CD4-positive, alpha-beta T cell treated with Interleukin-17A for 1 hour (primary cell): ENCODE results near the gene CXXC5.

ENCODE experiments used
- DNase-seq: peaks from one replicate; pipeline ENCODE4 v3.0.0-alpha.2; 2020

The CXXC5 gene

DNA sequence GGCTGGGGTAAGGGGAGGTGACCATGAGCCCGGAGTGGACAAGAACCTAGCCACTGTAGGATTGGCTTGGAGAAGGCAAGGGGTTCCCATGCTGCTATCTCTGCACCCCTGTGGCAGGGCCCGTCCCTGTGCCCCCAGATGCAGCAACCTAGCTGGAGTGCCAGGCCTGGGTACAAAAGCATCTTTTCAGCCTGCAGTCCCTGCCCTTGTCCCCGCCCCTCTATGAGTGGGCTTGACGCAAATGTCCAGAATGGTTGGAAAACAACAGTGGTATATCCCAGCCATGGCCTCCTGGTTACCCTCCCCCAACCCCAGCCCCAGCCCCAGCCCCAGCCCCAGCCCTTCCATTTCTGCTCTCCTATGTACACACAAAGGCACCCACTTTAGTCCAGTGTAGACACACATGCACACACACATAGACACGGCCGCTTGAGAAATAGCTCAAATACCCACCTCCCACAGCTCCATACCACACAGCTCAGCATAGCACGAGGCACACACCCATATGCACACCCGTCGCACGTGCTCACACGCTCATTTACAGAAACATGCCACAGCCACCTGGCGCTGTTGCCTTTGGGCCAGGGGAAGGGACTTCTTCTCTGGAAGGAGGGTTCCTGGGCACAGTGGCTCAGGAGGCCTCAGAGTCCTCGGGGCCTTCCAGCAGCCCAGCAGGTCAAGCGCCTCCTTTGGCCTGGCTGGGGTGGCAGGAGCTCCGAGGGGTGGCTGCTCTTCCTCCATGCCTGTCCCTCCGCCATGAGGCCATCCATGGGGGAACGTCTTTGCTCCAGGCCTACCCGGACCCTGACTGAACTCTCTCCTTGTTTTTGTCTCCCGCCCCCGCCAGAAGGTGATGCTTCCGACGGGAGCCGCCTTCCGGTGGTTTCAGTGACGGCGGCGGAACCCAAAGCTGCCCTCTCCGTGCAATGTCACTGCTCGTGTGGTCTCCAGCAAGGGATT is 34.1 kb downstream of the CXXC5 start:
- DNase-seq: no peak

DNA sequence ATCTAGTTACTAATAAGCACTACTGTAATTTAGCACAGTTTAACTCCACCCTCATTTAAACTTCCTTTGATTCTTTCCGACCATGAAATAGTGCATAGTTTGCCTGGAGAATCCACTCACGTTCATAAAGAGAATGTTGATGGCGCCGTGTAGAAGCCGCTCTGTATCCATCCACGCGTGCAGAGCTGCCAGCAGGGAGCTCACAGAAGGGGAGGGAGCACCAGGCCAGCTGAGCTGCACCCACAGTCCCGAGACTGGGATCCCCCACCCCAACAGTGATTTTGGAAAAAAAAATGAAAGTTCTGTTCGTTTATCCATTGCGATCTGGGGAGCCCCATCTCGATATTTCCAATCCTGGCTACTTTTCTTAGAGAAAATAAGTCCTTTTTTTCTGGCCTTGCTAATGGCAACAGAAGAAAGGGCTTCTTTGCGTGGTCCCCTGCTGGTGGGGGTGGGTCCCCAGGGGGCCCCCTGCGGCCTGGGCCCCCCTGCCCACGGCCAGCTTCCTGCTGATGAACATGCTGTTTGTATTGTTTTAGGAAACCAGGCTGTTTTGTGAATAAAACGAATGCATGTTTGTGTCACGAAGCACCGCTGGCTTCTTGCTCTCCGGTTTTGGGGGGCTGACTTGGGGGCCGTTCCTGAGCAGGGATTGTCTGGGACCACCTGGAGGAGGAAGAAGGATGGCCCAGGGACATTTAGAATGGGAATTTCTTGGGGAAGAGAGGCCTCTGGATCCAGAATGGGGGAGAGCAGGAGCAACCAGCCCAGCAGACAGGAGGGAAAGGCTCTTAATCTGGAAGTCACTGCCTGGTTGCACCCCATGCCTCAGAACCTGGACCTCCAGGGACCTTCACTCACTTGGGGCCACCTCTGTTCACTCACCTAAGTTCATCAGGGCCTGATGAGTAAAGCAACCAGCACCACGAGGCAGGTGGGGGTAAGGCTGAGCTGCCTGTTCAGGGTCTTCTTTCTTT is 35.4 kb downstream of the CXXC5 start:
- DNase-seq: no peak

DNA sequence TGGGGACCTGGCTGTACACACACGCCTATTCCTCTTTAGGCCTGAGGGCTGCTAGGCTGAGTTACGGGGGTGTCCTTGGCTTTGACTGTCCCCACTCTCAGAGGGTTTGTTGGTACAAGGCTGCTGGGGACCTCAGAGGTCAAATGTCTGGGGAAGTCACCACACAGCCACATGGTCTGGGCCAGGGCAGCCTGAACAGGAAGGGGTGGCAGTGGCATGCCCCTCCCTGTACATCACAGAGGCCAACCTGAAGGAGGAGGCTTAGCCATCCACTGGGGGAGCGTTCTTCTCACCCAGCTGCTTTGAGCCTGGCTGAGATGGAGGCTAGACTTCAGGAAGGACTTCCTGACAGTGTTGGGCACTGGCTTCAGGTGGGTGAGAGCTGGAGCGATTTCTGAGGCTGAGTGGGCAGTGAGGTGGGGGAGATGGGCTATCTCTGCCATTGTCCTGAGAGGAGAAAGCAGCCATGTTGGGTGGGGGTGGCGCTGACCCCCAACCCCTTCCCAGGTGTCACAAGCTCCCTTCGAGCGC is 36.3 kb downstream of the CXXC5 start:
- no peak for DNase-seq

DNA sequence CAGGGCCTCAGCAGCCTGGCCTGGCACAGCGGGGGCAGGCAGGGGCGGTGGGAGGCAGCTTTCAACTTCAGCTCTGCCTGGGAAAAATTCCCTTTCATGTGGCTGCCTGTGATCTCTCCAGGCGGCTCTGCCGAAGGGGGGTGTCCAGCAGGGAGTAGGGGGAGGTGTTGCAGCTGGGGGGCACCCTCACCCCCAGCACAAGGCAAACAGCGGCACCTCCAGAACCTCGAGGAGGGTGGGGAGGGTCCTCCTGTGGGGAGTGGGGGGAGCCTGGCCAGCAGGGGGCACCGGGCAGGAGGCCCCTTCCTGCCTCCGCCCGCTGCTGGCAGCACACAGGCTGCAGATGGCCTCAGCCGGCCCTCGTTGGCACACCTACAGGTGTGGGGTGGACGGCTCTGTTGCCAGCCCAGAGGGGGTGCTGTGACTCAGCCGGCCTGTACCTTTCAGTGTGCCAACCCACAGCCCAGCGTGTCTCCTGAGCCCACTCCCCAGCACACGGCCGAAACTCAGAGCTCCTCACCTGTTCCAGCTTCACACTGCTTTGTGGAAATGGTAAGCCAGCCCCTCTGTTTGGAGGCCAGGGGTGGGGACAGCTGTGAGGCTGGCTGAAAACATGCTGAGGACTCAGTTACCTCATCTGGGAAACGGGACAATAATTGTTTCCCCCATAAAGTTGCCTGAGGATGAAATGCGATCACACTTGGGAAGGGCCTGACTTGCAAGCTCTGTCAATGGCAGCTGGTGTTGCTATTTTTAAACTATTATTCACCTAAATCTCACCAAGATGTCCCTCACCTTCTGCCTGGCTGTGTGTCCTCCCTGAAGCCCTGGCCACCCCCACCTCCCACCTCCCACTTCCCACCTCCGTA is 37.0 kb downstream of the CXXC5 start:
- no peak for DNase-seq

DNA sequence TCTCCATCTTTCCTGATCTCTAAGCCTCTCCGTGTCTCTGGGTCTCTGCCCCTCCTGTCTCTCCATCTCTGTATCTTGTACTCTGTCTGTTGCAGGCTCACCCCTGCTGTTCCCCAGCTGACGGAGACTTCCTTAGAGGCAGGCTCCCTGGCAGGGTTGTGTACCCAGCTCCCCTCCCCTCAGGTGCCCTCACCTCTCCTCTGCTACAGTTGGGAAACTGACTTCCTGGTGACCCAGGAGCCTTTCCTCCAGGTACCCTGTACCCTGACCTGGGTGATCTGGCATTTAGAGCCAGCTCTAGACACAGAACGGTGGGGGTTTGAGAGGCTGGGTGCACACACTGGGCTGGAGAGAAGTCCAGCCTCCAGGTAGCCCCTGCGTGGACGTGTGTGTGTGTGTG is 37.7 kb downstream of the CXXC5 start:
- no peak for DNase-seq

DNA sequence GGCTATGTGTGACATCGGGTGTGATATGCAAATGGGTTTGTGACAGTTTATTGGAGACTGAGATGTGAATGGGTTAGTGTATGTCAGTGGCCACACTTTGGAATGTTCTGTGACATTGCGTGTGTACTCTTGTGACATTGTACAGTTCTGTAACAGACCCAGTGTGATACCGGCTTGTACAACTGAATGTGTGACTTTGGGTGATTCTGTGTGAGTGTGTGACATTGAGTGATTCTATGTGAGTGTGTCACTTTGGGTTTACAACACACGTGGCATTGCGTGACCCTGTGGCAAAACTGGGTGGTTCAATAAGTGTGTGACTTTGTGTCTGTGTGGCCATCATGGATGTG is 38.2 kb downstream of the CXXC5 start:
- no peak for DNase-seq

DNA sequence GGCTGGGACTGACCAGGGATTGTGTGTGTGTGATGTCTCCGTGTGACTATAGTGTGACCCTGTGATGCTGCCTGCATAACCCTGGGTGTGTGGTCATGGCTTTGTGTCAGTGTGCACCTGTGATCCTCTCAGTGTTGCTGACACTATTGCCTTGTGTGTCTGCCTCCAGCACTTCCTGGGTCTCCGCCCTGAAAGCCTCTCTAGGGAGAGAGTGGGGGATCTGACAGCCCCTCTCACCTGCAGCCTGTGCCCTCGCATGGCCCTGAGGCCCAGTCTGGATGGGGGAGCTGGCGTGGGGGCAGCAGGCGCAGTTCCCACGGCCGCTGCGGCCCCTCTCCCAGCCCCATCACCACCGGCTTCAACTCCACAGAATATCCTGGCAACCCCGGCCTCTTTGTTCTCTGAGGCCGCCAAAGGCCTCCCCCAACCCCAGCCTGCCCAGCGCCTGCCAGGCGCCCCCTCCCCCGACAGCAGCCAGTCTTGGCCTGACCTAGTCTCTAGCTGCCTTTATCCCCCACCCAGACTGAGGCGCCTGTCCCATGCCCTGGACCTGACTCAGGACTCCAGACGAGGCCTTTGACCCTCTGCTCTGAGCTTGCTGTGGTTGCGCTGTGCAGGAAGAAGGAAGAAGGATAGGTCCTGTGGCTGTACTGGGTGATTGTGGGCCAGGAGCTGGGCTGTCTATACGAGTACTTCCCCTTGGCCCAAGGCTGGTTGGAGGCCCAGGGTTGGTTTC is 38.7 kb downstream of the CXXC5 start:
- DNase-seq: no peak

DNA sequence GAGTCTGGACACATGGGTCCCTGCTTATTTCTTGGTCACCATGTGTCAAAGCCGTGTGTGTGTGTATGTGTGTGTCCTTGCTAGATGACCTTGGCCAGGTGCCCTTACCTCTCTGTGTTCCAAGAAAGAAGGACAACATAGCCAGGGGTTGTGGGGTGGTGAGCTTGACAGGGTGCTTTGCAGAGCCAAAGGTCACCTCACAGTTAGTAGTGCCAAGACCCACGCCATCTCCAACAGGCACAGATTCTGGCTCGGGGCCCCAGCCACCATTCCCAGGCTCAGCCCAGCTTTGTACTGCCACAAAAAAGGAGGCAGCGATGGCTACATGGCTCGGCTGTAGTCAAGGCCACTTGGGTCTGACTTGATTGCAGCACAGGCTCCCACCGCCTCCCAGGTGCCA is 39.5 kb downstream of the CXXC5 start:
- no peak for DNase-seq

DNA sequence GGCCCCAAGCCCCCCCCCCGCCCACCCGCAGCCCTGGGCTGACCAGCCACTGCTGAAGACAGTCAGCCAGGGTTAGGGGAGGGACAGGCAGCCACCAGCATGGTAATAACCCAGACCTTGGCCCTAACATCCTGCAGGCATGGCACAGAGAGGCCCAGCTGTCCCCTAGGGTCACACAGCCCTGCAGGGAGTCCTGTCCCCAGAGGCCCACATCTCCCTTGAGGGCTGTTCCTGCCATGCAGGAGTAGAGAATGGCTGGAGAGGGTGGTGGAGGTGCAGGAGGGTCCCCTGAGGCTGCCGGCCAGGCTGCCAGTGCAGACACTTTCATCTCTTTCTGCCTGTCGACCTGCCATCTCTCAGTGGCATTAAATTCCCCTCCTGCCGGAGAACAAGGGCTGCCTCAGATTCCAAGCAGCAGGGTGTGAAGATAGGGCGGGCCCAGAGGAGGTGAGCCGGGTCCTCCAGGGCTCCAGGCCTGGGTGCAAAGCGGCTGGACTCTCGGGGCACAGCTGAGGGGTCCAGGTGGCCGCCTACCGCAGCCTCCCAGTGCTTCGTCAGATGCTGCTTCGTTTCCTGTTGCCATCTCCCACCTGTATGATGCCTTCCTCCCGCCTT is 40.0 kb downstream of the CXXC5 start:
- no peak for DNase-seq

DNA sequence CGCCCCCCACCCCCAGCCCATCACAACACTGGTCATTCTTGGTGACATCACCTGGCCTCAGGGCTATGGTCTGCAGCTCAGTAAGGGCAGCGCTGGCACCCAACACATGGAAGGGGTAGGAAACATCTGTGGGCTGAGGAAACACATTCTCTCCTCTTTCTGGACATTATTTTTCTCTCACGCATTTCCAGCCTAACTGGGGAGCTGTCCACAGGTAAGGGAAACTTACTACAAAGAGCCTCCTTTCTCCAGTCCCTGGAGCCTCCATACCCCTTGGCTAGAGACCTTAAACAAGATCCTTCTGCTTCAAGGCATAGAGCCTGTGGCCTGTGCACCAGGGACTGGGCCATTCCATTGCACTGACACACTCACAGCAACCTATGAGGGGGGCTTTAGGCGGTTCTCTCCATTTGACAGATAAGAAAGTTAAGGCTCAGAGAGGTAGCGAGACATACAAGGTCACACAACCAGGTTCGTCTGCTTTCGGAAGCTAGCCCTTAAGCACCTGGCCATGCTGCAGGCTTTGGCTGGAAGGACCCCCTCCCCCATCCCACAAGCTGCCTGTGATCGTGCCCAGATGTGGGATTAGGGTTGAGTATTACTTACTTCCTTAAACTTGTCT is 40.7 kb downstream of the CXXC5 start:
- no peak for DNase-seq

DNA sequence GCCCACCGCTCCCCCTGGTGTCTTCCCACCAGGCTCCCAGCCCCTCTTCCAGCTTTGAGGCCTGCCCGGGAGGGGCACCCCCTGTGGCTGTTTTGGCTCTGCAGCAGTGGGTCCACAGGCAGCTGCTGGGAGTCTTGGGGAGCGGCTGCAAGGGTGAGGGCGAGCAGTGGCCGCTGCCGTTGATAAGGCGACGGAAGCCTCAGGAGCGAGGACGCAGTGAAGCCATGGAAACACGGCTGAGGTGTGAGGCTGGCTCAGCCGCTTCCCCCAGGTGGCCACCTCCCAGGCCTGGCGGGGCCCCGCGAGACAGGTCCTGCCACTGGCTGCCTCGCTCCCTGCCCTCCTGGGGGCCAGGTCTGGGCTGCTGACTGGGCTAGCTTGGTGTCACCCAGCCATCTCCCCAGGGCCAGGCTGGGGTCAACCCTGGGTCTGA is 41.5 kb downstream of the CXXC5 start:
- DNase-seq: no peak

DNA sequence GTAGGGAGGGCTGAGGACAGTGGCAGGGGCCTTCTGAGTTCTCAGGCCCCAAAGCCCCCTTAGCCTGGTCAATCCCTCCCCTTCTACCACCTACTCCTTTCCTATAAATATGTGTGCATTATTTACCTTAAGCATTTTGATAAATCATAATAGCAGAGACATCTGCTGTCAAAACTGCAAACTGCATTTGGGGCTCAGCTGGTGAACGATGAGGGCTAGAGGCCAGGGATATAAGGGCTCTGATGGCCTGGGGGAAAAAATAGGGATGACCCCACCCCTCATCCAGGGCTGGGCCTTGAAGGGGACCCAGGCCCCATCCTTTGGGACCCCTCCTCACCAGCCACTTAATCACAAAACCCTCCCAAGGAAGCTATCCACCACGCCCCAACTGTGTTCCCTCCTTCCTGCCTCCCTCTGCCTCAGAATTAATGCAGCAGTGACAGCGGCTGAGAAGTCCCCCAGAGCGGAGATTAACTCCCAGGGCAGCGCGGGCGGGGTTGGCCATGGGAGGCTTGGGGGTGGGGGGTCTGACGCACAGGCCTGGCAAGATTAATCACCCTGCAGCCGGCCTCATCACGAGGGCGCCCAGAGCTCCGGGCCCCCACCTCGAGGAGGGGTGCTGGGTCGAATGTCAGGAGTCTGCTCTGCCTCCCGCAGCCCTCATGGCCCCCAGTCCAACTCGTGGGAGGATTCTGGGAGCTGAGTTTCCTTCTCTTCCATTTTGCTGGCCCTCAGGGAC is 42.1 kb downstream of the CXXC5 start:
- DNase-seq: peak; percentile 56

DNA sequence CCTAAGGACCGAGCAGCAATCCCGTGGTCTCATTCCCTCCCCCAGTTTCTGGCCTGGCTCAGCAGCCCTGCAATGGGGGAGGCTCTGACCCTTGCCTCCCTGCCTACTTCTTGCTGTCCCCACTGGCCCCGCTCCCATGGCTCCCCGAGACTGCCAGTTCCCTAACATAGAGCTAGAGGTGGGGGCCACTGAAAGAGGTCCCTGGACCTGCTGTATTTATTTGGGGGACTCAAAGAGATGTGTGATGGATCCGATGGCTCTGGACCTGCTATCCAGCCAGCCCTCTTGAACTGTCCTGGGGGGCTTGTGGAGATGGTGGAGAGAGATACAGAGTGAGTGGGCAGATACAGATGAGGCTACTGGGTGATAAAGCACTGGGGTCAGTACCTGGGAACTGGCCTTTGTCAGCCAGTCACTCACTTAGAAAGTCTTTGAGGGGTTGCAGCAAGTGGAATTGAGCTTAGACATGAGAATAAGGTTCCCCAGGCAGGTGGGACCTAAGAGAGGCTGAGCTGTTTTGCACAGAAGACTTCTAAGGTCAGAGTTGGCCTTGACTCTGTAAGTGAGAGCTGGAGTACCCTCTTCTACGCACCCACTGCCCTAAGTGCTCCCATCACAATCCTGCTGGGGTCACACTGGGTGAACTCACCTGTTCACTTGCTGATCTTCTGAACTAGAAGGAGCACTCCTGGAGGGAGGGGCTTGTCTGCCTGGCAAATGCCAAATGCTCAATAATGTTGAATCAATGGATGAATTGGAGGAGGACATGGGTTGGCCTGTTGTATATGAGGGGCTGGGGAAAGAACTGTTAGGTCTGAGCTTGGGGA is 42.9 kb downstream of the CXXC5 start:
- no peak for DNase-seq

DNA sequence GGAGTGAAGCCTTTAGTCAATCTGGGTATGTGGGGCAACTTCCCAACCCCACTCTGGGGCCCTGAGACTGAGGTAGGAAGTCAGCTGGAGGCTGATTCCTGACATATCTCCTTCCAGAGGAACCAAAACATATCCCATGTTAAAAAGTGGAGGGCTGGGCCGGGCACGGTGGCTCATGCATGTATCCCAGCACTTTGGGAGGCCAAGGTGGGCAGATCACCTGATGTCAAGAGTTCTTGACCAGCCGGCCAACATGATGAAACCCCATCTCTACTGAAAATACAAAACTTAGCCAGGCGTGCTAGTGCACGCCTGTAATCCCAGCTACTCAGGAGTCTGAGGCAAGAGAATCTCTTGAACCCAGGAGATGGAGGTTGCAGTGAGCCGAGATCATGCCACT is 44.0 kb downstream of the CXXC5 start:
- DNase-seq: no peak

DNA sequence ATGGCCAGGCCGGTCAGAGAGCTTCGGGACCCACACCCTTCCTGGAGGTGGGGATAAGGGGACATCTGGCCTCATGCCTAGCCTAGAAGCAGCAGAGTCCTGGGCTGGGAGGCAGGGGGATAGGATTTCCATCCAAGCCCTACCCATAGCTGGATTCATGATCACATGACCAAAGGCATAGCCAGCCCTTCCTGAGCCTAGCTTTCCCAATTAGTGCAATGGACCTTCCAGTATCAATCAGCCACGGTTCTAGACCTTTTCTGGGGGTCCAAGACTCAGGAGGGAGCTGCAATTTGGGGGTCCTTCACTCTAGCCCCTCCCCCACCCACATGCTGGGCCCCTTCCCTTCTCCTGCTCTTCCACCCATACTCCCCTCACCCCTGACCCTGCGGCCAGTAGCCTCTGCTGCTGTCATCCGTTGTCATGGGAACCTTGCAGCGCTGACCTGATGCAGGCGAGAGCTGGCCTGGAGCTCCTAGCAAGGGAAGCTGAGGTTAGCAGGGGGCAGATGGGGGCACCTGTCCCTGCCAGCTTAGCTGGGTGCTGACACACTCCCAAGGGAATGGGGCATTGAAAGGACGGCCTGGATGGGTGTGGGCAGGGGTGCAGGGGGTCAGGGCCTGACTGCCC is 44.6 kb downstream of the CXXC5 start:
- no peak for DNase-seq

DNA sequence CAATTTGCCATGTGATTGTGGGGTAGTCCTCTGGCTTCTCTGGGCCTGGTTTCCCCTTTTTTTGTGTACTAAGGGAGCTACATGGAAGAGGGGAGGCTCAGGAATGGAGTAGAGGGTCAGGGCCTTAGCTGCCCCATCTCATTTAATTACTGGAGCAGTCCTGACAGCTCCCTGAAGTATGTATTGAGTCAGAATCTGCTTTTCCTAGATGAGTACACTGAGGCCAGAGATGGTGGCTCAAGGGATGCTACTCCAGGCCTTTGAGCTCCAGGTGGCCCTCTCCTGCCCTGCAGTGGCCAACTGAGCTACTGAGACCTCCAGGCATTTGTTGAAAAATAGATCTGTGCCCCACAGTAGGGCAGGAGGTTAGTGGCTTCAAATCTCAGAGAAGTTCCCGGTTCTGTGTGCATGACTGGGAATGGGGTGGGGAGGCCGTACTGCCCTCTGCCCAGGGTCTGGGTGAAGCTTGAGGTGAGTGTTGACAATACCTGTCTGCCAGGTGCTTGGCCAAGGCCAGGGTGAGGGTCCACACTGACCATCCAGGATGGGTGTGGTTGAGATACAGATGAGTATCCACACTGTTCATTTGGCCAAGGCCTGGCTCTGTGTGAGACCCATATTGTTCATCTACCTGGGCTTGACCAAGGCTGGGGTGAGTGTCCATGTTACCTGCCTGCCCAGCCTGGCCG is 45.7 kb downstream of the CXXC5 start:
- no peak for DNase-seq

DNA sequence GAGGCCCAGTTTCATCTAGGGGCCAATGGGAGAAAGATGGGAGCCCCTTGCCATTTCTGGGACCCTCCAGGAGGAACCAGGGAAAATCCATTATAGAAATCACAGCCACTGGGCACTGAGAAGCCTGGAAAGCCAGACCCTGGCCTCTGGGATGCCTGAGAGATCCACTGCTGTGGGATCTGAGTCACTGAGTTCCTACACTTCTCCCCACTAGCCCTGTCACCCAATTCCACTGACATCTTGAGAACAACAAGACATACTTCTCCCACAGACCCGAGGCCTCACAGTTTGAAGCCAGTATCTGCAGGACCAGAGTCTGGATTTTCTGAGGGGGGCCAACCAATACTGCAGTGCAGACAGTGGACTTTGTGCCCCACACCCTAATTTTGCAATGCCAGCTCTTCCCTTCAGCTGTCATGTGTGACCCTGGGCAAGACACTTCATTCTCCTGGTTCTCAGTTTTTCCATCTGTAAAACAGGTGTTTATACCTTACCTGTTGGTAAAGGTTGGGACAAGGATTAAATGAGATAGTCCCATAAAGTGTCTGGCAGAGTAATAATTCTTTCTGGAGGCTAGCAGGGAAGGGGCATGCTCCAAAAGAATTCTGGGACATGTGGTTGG is 46.5 kb downstream of the CXXC5 start:
- no peak for DNase-seq

DNA sequence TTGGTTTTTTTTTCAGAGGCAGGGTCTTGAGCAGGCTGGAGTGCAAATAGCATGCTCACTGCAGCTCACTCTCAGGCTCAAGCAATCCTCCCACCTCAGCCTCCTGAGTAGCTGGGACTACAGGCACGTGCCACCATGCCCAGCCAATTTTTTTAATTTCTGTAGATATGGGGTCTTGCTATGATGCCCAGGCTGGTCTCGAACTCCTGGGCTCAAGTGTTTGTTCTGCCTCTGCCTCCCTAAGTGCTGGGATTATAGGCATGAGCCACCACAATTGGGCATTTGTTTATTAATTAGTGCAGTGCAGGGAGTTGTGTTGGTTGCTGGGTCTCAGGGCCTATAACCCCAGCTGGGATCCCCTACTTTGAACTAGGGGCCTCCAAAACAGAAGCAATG is 47.0 kb downstream of the CXXC5 start:
- no peak for DNase-seq
